Measurements from ENCODE around the gene NUP205.

NUP205 gene

GRCh38 chr7:135678612-135679575 lies 121.2 kb downstream of the NUP205 start:
- Histone ChIP-seq H3K27me3 (replicated peaks; ENCODE audit: insufficient read depth, low read length) (no peaks in the 10 kb centered on the region), H3K79me2 (ENCODE audit: low read length) (no peaks in the 10 kb centered on the region), H3K9me3 (replicated peaks; ENCODE audit: insufficient read depth, low read length) (no peaks in the 10 kb centered on the region), H2AFZ (ENCODE audit: low read length) (no peak overlapping the region), H3K36me3 (replicated peaks; ENCODE audit: insufficient read depth, low read length) (0 out of 2 replicates have a peak, but pooled peaks cover 7% of the 10 kb centered on the region), H4K20me1 (ENCODE audit: insufficient read depth, low read length) (no peaks in the 10 kb centered on the region), H3K4me1 (ENCODE audit: low read length) (peaks cover 10% of the 10 kb centered on the region; the same call in 1 of the 2 replicates), H3K4me2 (ENCODE audit: low read depth, low read length) (no peak overlapping the region), H3K9ac (ENCODE audit: low read length) (no peak overlapping the region), H3K9me2 (replicated peaks; ENCODE audit: insufficient read depth, low read length) (no peaks in the 10 kb centered on the region), H3F3A (ENCODE audit: insufficient read depth, low read length) (0 out of 2 replicates have a peak, but pooled peaks cover 6% of the 10 kb centered on the region), H3K4me3 (ENCODE audit: low read length) (no peak overlapping the region), H3K27ac (ENCODE audit: low read length) (no peak overlapping the region)
- TF ChIP-seq EZH2 (optimal IDR thresholded peaks at IDR 0.05; ENCODE audit: low read depth, low read length) (no peak), EZH2phosphoT487 (IDR thresholded peaks at IDR 0.05; ENCODE audit: low read length) (no peak), CTCF (IDR thresholded peaks at IDR 0.05; ENCODE audit: low read length) (no peak)
- DNase-seq = no peak

GRCh38 chr7:135681762-135682161 lies 124.0 kb downstream of the NUP205 start:
- H3K4me3 ChIP-seq (ENCODE audit: low read length) = no peak overlapping the region
- TF ChIP-seq EZH2 (optimal IDR thresholded peaks at IDR 0.05; ENCODE audit: low read depth, low read length) (no peak), CTCF (IDR thresholded peaks at IDR 0.05; ENCODE audit: low read length) (no peak), EZH2phosphoT487 (IDR thresholded peaks at IDR 0.05; ENCODE audit: low read length) (no peak)

GRCh38 chr7:135682191-135682590 lies 124.5 kb downstream of the NUP205 start:
- H3K4me3 ChIP-seq (ENCODE audit: low read length) = no peak overlapping the region
- DNase-seq = no peak
- H3K4me2 ChIP-seq (ENCODE audit: low read depth, low read length) = no peak overlapping the region

More at GRCh38 chr7:135681762-135682161, 124.0 kb downstream of the NUP205 start:
- DNase-seq = no peak
- Histone ChIP-seq H3K36me3 (replicated peaks; ENCODE audit: insufficient read depth, low read length) (no peaks in the 10 kb centered on the region), H4K20me1 (ENCODE audit: insufficient read depth, low read length) (no peaks in the 10 kb centered on the region), H3K9me2 (replicated peaks; ENCODE audit: insufficient read depth, low read length) (no peaks in the 10 kb centered on the region), H3K4me2 (ENCODE audit: low read depth, low read length) (no peak overlapping the region), H3K9ac (ENCODE audit: low read length) (no peak overlapping the region), H3F3A (ENCODE audit: insufficient read depth, low read length) (0 out of 2 replicates have a peak, but pooled peaks cover 6% of the 10 kb centered on the region), H3K4me1 (ENCODE audit: low read length) (peaks cover 10% of the 10 kb centered on the region; the same call in 1 of the 2 replicates), H3K79me2 (ENCODE audit: low read length) (no peaks in the 10 kb centered on the region), H3K9me3 (replicated peaks; ENCODE audit: insufficient read depth, low read length) (no peaks in the 10 kb centered on the region), H3K27me3 (replicated peaks; ENCODE audit: insufficient read depth, low read length) (no peaks in the 10 kb centered on the region), H3K27ac (ENCODE audit: low read length) (no peak overlapping the region), H2AFZ (ENCODE audit: low read length) (no peak overlapping the region)

More at GRCh38 chr7:135682191-135682590, 124.5 kb downstream of the NUP205 start:
- Histone ChIP-seq H3K27ac (ENCODE audit: low read length) (no peak overlapping the region), H2AFZ (ENCODE audit: low read length) (no peak overlapping the region), H3K4me1 (ENCODE audit: low read length) (peaks cover 10% of the 10 kb centered on the region; the same call in 1 of the 2 replicates), H3K9me2 (replicated peaks; ENCODE audit: insufficient read depth, low read length) (no peaks in the 10 kb centered on the region), H4K20me1 (ENCODE audit: insufficient read depth, low read length) (no peaks in the 10 kb centered on the region), H3F3A (ENCODE audit: insufficient read depth, low read length) (0 out of 2 replicates have a peak, but pooled peaks cover 6% of the 10 kb centered on the region), H3K9ac (ENCODE audit: low read length) (no peak overlapping the region), H3K27me3 (replicated peaks; ENCODE audit: insufficient read depth, low read length) (no peaks in the 10 kb centered on the region), H3K36me3 (replicated peaks; ENCODE audit: insufficient read depth, low read length) (no peaks in the 10 kb centered on the region), H3K79me2 (ENCODE audit: low read length) (no peaks in the 10 kb centered on the region), H3K9me3 (replicated peaks; ENCODE audit: insufficient read depth, low read length) (no peaks in the 10 kb centered on the region)
- TF ChIP-seq CTCF (IDR thresholded peaks at IDR 0.05; ENCODE audit: low read length) = no peak
- TF ChIP-seq EZH2 (optimal IDR thresholded peaks at IDR 0.05; ENCODE audit: low read depth, low read length) = no peak
- no peak for TF ChIP-seq EZH2phosphoT487 (IDR thresholded peaks at IDR 0.05; ENCODE audit: low read length)
